ENCODE data around the gene ELL.

DNA sequence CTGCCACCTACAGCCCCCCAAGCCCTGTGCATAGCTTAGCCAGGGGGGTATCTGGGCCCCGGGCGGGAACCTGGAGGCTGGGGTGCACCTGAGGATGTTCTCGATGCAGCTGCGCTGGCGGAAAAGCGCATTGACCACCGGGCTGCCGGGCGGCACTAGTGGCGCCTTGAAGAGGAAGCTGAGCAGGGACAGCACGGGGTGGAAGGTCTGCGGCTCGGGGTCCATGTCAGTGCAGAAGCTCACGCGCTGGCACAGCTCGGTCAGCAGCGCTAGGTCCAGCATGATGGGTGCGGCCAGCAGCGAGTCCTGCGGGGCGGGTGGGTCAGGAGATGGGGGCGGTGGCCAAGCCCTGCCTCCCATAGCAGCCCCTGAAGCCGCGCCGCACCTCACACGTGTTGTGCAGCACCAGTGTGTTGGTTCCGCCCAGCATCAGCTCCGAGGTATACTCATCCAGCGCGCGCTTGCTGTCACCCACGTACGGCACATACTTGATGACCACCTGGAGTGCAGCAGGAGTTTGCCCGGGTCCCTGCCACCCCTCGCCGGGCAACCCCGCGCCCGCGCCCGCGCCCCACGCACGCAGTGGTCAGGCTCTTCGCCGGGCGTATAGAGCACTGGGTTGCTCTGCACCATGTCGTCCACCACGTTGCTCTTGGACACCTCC is 86.6 kb downstream of the ELL start:
- TF ChIP-seq, protein P1, sequence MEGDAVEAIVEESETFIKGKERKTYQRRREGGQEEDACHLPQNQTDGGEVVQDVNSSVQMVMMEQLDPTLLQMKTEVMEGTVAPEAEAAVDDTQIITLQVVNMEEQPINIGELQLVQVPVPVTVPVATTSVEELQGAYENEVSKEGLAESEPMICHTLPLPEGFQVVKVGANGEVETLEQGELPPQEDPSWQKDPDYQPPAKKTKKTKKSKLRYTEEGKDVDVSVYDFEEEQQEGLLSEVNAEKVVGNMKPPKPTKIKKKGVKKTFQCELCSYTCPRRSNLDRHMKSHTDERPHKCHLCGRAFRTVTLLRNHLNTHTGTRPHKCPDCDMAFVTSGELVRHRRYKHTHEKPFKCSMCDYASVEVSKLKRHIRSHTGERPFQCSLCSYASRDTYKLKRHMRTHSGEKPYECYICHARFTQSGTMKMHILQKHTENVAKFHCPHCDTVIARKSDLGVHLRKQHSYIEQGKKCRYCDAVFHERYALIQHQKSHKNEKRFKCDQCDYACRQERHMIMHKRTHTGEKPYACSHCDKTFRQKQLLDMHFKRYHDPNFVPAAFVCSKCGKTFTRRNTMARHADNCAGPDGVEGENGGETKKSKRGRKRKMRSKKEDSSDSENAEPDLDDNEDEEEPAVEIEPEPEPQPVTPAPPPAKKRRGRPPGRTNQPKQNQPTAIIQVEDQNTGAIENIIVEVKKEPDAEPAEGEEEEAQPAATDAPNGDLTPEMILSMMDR (IDR thresholded peaks at IDR 0.05; ENCODE audit: insufficient read depth, low read length, poor library complexity, severe bottlenecking): no peak
- no peak for TF ChIP-seq EZH2phosphoT487 (conservative IDR thresholded peaks at IDR 0.05; ENCODE audit: low read length)
